GM23338 (cell line): ENCODE measurements around the gene TAS2R1. TPM values are rescaled to one million over a fixed set of nuclear protein-coding genes. Genes with fewer than 3 reads are reported as not detected.

Experiments
- ATAC-seq: fragments of 200-7000 bp; cut with Tn5 transposase; 3 replicates; pipeline ENCODE4 v1.9.1; 2020
- DNase-seq: peaks from one replicate; pipeline ENCODE4 v3.0.0-alpha.2; 2015; ENCODE audit warnings: low spot score
- H2AFZ ChIP-seq: fragments of 200-600 bp; sonication (generic); 2 replicates; pipeline ENCODE4 v1.8.0; 2016; ENCODE audit warnings: antibody characterized with exemption, mild to moderate bottlenecking, moderate library complexity
- H3F3A ChIP-seq: fragments of 200-600 bp; sonication (generic); replicated peaks from 2 replicates; pipeline ENCODE4 v1.8.0; 2017; ENCODE audit warnings: antibody characterized with exemption, mixed run types, low read depth
- H3K27ac ChIP-seq: fragments of 200-600 bp; sonication (generic); 2 replicates; pipeline ENCODE4 v1.6.1; 2016; ENCODE audit warnings: low read depth
- H3K27me3 ChIP-seq: fragments of 200-600 bp; sonication (generic); 2 replicates; pipeline ENCODE4 v1.8.0; 2016; ENCODE audit warnings: mild to moderate bottlenecking, mixed run types, moderate library complexity; ENCODE audit not compliant: insufficient read depth
- H3K36me3 ChIP-seq: fragments of 200-600 bp; sonication (generic); 2 replicates; pipeline ENCODE4 v1.8.0; 2016; ENCODE audit warnings: mild to moderate bottlenecking; ENCODE audit not compliant: insufficient read depth
- H3K4me1 ChIP-seq: fragments of 200-600 bp; sonication (generic); 2 replicates; pipeline ENCODE4 v1.8.0; 2016; ENCODE audit warnings: mild to moderate bottlenecking, moderate library complexity; ENCODE audit not compliant: insufficient read depth
- H3K4me2 ChIP-seq: fragments of 200-600 bp; sonication (generic); 2 replicates; pipeline ENCODE4 v1.7.1; 2017; ENCODE audit warnings: mixed run types
- H3K4me3 ChIP-seq: fragments of 200-600 bp; sonication (generic); 2 replicates; pipeline ENCODE4 v1.6.1; 2016; ENCODE audit warnings: mixed run types
- H3K79me2 ChIP-seq: fragments of 200-600 bp; sonication (generic); replicated peaks from 2 replicates; pipeline ENCODE4 v1.8.0; 2017; ENCODE audit warnings: mild to moderate bottlenecking; ENCODE audit not compliant: insufficient read depth
- H3K9me2 ChIP-seq: fragments of 200-600 bp; sonication (generic); 2 replicates; pipeline ENCODE4 v1.8.0; 2017; ENCODE audit not compliant: insufficient read depth
- H4K20me1 ChIP-seq: fragments of 200-600 bp; sonication (generic); replicated peaks from 2 replicates; pipeline ENCODE4 v1.8.0; 2017; ENCODE audit warnings: mild to moderate bottlenecking; ENCODE audit not compliant: insufficient read depth
- H3K27ac Mint-ChIP-seq: 2 replicates; pipeline ENCODE4 v1.8.0; 2020; ENCODE audit warnings: inconsistent platforms, mild to moderate bottlenecking, moderate library complexity, mixed read lengths
- H3K27me3 Mint-ChIP-seq: 3 replicates; pipeline ENCODE4 v1.8.0; 2022; ENCODE audit warnings: low read depth, mild to moderate bottlenecking, moderate library complexity, mixed read lengths, inconsistent platforms; ENCODE audit not compliant: insufficient read depth, poor library complexity
- H3K36me3 Mint-ChIP-seq: 3 replicates; pipeline ENCODE4 v1.8.0; 2021; ENCODE audit warnings: low read depth, mild to moderate bottlenecking, inconsistent platforms, moderate library complexity, mixed read lengths
- H3K4me1 Mint-ChIP-seq: 3 replicates; pipeline ENCODE4 v1.8.0; 2020; ENCODE audit warnings: mild to moderate bottlenecking, inconsistent platforms, mixed read lengths
- H3K4me3 Mint-ChIP-seq: 3 replicates; pipeline ENCODE4 v1.8.0; 2021; ENCODE audit warnings: moderate library complexity, mild to moderate bottlenecking, inconsistent platforms, mixed read lengths
- H3K9me3 Mint-ChIP-seq: 3 replicates; pipeline ENCODE4 v1.8.0; 2020; ENCODE audit warnings: moderate library complexity, mild to moderate bottlenecking, inconsistent platforms, mixed read lengths
- CREB1 ChIP-seq: fragments of 250-450 bp; sonication (Bioruptor Pico); IDR thresholded peaks from 2 replicates; pipeline ENCODE4 v1.5.0; 2020; ENCODE audit warnings: low read depth, mild to moderate bottlenecking, moderate library complexity
- CTCF ChIP-seq, 2 experiments: fragments of 200-600 bp in 1 of 2; sonication (generic) in 1 of 2; conservative IDR thresholded peaks; 2 replicates each; pipeline versions ENCODE4 v1.5.1 to v1.6.1; 2016 to 2017; ENCODE audit warnings: antibody characterized with exemption in 2 of 2, low read depth in 2 of 2, mild to moderate bottlenecking in 2 of 2, moderate library complexity in 1 of 2
- ETS1 ChIP-seq: IDR thresholded peaks from 2 replicates; pipeline ENCODE4 v1.6.1; 2016; ENCODE audit warnings: antibody characterized with exemption
- EZH2 ChIP-seq: fragments of 200-600 bp; sonication (generic); IDR thresholded peaks from one replicate; pipeline ENCODE4 v1.8.0; 2017; ENCODE audit warnings: antibody characterized with exemption, mild to moderate bottlenecking, low read depth; ENCODE audit not compliant: unreplicated experiment
- EZH2phosphoT487 ChIP-seq: fragments of 200-600 bp; sonication (generic); IDR thresholded peaks from one replicate; pipeline ENCODE4 v1.8.1; 2018; ENCODE audit warnings: antibody characterized with exemption; ENCODE audit not compliant: unreplicated experiment
- JUNB ChIP-seq: IDR thresholded peaks from one replicate; pipeline ENCODE4 v1.6.1; 2016; ENCODE audit warnings: antibody characterized with exemption; ENCODE audit not compliant: unreplicated experiment
- NANOG ChIP-seq: IDR thresholded peaks from 2 replicates; pipeline ENCODE4 v1.6.1; 2016; ENCODE audit warnings: antibody characterized with exemption, borderline replicate concordance
- POLR2AphosphoS5 ChIP-seq: IDR thresholded peaks from 2 replicates; pipeline ENCODE4 v1.6.1; 2016; ENCODE audit warnings: antibody characterized with exemption, low read depth
- REST ChIP-seq: IDR thresholded peaks from one replicate; pipeline ENCODE4 v1.6.1; 2018; ENCODE audit warnings: antibody characterized with exemption; ENCODE audit not compliant: unreplicated experiment
- STAT1 ChIP-seq: IDR thresholded peaks from one replicate; pipeline ENCODE4 v1.6.1; 2016; ENCODE audit warnings: antibody characterized with exemption; ENCODE audit not compliant: unreplicated experiment
- ZNF114 ChIP-seq: fragments of 250-450 bp; sonication (Bioruptor Pico); IDR thresholded peaks from 2 replicates; pipeline ENCODE4 v1.5.0; 2020; ENCODE audit warnings: mild to moderate bottlenecking, moderate library complexity
- ZNF331 ChIP-seq: fragments of 250-450 bp; sonication (Bioruptor Pico); IDR thresholded peaks from 2 replicates; pipeline ENCODE4 v1.5.0; 2020; ENCODE audit warnings: low read depth, mild to moderate bottlenecking, moderate library complexity
- ZNF462 ChIP-seq: fragments of 250-450 bp; sonication (Bioruptor Pico); IDR thresholded peaks from 2 replicates; pipeline ENCODE4 v1.5.0; 2020; ENCODE audit warnings: mild to moderate bottlenecking, moderate library complexity
- polyA plus RNA-seq: library from polyadenylated mRNA; unstranded; fragments of >200 nt; fragmentation: Nextera tagmentation; extraction: Ambion mirVana; gene quantifications from 2 replicates; pipeline ENCODE4 v1.2.1, GENCODE V29; 2016
- total RNA-seq: library from RNA; depleted of rRNA; stranded (reverse); fragments of >200 nt; shearing (Covaris generic); gene quantifications from 2 replicates; pipeline ENCODE4 v1.2.3, GENCODE V29; 2014

The TAS2R1 gene
- total and polyA plus RNA-seq, 2 experiments from 2014 or later = 0.19 TPM; not detected in 1

- Mint-ChIP-seq H3K4me3 (peak overlapping the region; percentile 4; the same call in 1 of the 3 replicates), H3K9me3 (no peaks in the 10 kb centered on the region), H3K27me3 (peaks cover 2% of the 10 kb centered on the region), H3K27ac (no peak overlapping the region), H3K36me3 (no peaks in the 10 kb centered on the region), H3K4me1 (peaks cover 34% of the 10 kb centered on the region)
- Histone ChIP-seq H3F3A (no peaks in the 10 kb centered on the region), H3K27me3 (no peaks in the 10 kb centered on the region), H3K27ac (no peak overlapping the region), H3K36me3 (no peaks in the 10 kb centered on the region), H3K79me2 (no peaks in the 10 kb centered on the region), H3K4me2 (peak overlapping the region; percentile 42; the same call in 1 of the 2 replicates), H3K4me3 (no peak overlapping the region), H2AFZ (peak overlapping the region; percentile 67), H3K9me2 (0 out of 2 replicates have a peak, but pooled peaks cover 6% of the 10 kb centered on the region), H3K4me1 (peaks cover 11% of the 10 kb centered on the region), H4K20me1 (no peaks in the 10 kb centered on the region)
- ATAC-seq (peak; percentile 74), DNase-seq (peak; percentile 10)
- no peak for TF ChIP-seq ZNF462 (CRISPR knock-in tag)
- TF ChIP-seq REST = no peak
- TF ChIP-seq JUNB = no peak
- no peak for TF ChIP-seq POLR2AphosphoS5
- no peak for TF ChIP-seq ETS1
- TF ChIP-seq STAT1 = no peak
- no peak for TF ChIP-seq NANOG
- no peak for TF ChIP-seq EZH2
- no peak for TF ChIP-seq EZH2phosphoT487
- TF ChIP-seq CTCF (conservative IDR thresholded peaks at IDR 0.05; ENCODE audit: low read depth in 2 of 2) = no peak
- no peak for TF ChIP-seq CREB1
- TF ChIP-seq ZNF331 (CRISPR knock-in tag) = no peak
- no peak for TF ChIP-seq ZNF114 (CRISPR knock-in tag)
Observed at GRCh38 chr5:9596824-9597223, 33.3 kb downstream of the TAS2R1 start.
